ENCODE results near the gene TUBB.
"Not testable (repeated sequence)": the region's sequence is repeated elsewhere in the genome, so short reads cannot be mapped to it uniquely, and the experiment has no call there.

TUBB gene

DNA sequence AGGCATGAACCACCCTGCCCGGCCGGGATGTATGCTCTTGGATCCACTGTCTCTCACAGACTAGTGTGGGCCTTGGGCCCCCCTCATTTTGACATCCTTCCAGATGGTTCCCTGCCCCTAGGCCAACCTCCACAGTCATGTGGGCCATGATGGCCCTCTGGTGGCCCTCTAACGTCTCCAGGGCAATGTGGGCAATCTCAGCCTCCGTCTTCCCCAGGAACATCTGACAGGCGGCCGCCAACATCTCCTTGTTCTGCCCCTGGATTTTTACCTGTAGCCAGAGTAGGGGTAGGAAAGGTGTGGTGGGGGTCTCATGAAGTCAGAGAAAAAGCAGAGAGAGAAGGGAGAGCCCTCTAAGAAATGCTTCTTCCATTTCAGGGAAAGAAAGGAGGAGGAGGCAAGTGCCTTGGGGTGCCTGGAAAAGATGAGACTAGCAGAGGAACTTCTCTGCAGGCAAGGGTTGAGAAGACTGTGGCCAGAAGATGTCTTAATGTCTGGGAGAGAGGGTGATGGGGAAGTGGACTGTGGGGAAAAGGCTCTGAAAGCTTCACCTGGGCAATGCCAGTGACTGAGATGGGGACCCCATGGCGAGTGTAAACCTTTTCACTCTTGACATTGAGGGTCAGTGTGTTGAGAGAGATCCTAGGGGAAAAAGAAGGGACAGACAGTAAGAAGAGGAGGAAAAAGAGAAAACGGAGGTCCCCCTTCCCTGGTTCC lies 21.1 kb downstream of the TUBB start:
- no peak for DNase-seq (ENCODE audit: low read depth)

DNA sequence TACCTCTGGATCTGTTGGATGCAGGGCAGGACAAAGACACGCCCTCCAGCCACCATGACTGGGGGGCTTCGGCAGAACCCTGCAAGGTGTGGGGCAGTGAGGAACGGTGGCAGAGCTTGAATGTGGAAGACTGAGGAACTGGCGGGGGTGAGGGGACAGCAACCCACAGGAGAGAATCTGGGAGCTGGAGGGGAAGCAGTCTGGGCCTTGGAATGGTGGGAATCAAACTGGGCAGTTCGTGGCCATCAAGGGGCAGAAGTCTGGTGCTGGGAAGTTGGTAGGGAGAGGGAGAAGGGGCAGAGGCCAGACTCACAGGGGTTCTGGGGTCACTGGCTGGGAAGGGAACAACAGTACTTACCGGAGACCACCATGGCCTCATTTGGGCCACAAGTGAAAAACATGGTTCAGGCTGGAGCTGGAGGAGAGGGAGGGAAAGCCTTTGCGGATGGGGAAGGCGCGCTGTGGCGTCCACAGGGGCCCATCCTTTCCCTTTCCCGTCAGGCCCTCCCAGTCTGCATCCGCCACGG lies 21.7 kb downstream of the TUBB start:
- no peak for DNase-seq (ENCODE audit: low read depth)

GRCh38 chr6:30742316-30743098 lies 22.4 kb downstream of the TUBB start, which contains the start of gene FLOT1:
FLOT1 (minus strand) TSS chr6:30742687; CDS start chr6:30742189, 498 bp downstream.
- DNase-seq (ENCODE audit: low read depth): peak; percentile 89

DNA sequence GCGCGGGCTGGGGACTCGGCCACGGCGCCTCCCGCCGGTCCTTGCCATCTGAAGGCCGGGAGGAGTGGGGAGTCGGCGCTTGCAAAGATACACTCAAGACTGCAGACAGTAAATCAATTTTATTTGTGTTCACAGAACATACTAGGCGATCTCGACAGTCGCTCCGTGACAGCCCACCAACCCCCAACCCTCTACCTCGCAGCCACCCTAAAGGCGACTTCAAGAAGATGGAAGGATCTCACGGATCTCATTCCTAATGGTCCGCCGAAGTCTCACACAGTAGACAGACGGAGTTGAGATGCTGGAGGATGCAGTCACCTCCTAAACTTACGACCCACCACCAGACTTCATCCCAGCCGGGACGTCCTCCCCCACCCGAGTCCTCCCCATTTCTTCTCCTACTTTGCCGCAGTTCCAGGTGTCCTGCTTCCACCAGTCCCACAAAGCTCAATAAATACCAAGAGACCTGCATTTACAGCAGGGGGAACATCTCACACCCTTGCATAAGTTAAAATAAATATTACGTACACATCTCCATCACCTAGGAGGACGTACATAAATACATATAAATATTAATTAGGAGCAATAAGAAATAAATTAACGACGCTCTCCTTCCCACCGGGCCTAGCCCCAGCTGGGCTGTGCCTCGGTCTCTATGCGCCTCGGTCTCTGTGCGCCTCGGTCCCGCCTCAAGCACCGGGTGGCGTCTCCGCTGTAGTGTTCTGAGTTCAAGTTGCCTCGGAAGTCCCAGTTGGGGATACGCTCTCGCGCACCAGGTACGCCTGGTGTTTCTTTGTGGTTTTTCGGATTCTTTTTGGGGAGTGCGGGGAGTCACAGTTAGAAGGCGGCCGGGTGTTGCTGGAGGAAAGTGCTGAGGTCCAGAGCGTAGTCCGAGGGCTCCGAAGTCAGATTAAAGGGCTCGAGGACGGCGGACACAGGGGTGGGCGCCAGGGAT lies 23.2 kb downstream of the TUBB start:
- DNase-seq (ENCODE audit: low read depth): no peak

DNA sequence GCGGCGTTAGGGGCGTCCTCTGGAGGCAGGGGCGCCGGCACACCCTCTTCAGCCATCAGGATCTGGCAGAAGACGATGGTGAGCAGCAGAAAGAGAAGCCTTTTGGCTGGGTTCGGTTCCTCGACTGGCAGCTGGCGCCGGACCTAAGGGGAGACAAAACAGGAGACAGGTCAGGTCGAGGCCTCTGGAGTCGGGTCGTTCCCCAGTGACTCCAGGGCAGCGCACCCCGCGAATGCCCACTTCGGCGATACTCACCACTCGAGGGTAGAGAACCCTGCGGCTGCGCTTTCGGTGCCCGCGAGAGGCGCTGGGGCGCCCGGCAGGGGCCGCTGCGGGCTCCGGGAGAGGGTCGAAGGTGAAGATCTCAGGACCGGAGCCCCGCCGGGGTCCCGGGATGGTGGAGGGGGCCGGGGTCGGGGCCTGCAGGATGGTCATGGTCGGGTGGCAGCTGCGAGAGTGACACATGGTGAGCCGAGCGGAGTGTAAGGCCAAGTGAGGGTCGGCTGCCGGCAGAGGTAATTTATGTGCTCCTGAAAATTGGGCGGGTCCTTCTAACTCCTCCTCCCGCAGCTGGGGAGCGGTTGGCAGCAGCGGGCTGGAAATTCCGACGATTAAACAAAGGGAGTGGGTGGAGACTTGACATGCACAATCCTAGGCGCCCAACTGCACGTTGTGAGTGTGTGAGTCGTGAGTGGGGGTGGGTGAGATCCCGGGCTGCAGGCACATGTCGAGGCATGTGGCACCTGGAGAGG lies 24.1 kb downstream of the TUBB start, which contains the start of gene IER3:
IER3 (minus strand) TSS at position 494 of the 752 bp plus-strand sequence; CDS start at position 465, 29 bp downstream.
- DNase-seq (ENCODE audit: low read depth): peak; percentile 75

DNA sequence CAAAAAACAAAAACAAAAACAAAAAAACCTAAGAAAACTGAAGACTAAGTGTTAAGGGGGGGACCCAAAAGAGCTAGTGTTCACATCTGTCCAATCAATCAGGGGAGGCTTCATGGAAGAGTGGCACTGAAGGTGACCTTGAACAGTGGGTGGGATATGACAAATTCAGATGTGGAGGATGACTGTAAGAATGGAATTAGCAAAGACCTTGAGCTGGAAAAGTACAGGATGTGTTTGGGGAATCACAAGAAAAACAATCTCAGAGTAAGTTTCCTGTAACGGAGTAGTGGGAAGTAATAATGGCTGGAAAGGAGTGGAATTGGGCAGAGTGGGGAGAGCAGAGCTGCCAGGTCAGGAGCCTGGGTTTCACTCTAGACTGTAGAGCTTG lies 27.1 kb downstream of the TUBB start:
- no peak for DNase-seq (ENCODE audit: low read depth)

DNA sequence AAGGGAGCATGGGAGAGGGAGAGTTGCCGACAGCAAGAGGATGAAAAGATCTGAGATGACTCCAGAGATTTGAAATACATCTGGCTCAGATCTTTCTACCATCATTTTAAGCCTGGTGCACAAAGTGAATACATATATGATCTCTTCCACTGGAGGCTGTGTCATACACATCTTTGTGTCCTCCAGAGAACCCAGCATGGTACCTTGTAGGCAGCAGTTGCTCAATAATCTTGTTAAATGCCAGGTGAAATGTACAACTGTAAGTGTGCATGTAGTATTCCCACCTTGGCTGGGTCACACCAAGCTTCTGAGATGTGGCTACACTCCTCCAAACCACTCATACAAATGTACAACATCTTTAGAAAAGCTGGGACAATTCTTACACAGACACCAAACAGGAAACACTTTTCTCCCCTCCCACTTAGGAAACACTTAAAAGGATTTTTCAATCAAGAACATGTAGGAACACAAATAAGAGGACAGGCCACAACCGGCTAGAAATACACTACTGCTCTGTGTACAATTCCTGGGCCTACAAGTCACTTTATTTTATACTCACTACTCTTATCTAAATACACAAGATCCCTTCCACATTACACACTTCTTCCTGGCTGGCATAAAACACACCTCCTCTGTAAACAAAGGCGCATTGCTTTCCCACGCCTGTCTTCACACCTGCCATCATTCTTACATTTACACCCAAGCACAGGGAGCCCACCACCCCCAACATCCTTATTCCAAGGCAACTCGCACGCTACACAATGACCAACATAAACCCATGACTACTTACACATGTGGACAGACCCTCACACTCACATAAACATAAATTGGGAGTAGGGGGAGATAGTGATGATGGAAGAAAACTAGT lies 28.0 kb downstream of the TUBB start:
- DNase-seq (ENCODE audit: low read depth): no peak

DNA sequence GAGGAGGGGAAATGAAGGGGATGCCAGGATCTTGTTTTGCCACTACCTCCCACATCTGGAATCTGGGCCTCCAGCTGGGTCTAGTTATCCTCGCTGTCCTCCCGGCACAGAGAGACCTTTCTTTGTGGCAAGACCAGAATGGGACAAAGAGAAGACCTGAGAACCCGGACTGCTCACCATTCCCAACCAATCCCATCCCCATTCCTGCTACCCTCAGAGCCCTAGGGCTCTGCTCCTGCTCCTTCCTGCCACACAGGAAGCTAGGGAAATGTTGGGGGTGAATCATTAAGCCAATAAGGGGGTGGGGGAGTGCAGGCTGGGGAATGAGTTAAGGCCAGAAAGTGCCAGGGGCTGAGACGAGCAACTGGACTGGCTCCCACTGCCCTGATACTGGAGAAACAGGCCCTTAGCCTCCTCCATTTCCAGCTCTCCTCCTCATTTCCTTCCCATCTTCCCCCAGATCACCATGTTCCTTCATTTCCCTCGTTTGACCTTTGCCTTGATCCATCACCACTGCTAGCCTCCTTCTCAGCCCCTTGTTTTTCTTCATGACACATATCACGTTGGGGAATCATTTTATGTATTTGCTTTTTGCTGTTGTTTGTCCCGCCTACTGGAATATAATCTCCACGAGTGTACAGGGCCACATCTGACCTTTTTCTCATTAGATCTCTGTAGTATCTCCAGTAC lies 28.8 kb downstream of the TUBB start:
- no peak for DNase-seq (ENCODE audit: low read depth)

DNA sequence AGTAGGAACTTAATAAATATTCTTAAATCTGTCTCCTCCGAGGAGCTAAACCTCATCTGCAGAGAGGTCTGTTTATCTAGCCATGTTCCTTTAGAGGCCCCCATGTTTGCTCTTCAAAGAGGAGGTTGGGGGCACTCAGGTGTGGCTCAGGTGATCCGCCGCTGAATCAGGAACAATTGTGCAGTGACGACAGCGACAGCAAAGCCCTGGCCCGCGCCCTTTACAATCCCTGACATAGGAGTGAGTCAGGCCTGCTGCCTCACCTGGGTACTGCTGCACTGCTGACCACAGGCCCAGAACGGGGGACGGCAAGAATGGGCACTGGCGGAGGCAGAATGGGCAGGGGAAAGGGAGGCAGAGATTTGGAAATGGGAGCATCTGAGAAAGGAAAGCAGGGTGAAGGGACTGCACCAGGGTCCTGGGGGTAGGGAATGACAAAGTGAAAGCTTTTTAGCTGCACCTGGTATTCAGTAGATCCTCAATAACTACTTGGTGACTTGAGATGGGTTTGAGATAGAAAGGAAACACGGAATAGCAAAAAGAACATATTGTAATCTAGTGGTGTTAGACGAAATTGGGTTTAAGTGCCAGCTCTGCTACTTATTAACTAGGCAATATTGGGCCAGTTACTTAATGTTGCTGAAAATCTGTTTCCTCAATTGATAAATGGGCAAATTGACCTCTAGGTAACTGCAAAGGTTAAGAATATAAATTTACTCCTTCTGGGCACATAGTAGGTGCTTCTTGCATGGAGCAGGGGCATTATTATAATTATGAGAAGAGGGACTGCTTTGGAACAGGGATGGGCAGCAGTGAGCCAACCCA lies 29.6 kb downstream of the TUBB start:
- DNase-seq (ENCODE audit: low read depth): no peak

GRCh38 chr6:30750379-30750668 lies 30.2 kb downstream of the TUBB start:
- DNase-seq (ENCODE audit: low read depth): no peak

DNA sequence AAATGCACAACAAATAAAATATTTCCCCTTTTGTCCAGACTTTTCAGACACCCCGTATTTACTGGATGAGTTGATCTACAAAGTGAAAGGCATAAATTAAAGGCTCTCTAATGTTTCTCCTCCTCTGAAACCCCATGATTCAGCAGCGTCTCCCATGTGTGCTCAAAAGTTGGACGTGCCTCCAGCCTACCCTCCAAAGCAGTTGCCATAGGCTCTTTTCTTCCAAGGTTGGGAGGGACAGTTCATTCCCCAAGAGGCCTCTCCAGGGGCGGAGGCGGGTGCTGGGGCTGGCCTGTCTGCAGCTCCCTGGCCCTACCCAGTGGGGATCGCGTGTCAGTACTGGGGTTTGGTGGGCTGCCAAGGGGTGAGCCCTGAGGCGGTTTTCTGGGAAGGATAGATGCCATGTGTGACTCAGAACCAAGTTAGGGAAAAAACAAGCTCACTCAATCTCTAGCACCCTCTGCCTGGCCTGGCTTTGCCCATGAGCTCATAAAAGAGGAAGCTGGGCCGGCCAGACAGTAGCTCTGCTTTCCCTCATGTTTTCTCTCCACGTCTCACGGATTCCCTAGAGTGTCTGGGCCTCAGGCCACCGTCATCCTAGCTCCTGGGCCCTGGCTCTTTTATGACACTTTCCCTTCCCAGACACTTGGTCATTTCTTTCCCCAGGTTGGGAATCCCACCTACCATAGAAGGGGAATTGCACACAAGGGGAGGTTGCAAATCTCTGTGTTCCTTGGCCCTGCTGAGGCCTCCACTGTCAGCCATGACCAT lies 32.2 kb downstream of the TUBB start:
- DNase-seq (ENCODE audit: low read depth): no peak

DNA sequence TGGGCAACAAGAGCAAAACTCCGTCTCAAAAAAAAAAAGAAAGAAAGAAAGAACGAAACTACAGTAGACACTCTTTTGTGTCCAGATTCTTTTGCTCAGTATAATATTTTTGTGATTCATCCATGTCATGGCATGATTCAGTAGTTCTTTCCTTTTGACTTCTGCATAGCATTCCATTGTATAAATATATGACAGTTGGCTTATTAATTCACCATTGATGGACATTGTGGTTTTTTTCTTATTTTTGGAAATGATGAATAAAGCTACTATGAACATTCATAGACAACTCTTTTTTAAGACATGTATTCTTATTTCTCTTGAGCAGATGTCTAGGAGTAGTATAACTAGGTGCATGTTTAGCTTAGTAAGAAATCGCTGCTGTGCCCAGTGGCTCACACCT lies 34.5 kb downstream of the TUBB start:
- DNase-seq (ENCODE audit: low read depth): no peak

GRCh38 chr6:30756405-30757003 lies 36.4 kb downstream of the TUBB start:
- DNase-seq (ENCODE audit: low read depth): not testable (repeated sequence)

DNA sequence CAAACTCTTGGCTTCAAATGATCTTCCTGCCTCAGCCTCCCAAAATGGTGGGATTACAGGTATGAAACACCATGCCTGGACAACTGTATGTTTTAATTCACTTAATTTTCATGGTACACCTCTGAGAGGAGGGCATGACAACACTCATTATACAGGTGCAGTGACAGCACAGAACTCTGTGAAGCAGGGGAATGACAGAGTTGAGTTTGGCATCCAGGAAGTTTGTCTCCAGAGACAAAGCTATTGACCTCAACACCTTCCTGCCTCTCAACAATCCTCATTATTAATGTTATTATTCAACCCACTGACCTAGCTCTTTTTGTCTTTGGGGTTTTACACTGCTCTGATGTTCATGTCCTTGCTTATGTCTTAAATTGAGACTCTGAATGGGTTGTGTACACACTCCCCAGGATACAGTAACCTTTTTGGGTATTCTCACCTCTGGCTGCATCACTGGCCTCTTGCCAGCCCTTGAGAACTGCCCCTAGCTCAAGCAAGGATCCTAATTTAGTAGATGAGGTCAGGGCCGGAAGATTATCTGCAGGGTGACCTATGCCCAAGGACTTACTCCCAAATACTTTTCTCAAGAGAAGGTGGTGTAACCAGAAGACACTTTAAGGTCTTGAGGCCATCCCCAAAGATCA lies 37.2 kb downstream of the TUBB start:
- no peak for DNase-seq (ENCODE audit: low read depth)

DNA sequence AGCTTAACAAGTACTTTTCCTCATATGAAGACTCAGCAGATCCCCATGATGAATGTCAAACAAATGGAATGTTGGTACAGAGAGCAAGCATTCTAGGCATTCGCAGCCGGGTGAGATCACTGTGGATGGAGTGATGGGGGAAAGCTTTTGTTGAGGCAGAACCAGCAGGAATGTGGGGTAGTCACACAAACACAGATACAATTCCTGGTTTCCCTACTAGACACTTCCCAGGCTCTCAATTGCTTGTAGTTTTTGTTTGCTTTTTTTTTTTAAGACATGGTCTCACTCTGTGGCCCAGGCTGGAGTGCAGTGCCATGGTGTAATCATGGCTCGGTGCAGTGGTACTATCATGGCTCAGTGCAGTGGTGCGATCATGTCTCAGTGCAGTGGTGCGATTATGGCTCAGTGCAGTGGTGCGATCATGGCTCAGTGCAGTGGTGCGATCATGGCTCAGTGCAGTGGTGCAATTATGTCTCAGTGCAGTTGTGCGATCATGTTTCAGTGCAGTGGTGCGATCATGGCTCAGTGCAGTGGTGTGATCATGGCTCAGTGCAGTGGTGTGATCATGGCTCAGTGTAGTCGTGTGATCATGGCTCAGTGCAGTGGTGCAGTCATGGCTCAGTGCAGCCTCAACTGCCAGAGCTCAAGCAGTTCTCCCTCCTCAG lies 39.6 kb downstream of the TUBB start:
- DNase-seq (ENCODE audit: low read depth): no peak

DNA sequence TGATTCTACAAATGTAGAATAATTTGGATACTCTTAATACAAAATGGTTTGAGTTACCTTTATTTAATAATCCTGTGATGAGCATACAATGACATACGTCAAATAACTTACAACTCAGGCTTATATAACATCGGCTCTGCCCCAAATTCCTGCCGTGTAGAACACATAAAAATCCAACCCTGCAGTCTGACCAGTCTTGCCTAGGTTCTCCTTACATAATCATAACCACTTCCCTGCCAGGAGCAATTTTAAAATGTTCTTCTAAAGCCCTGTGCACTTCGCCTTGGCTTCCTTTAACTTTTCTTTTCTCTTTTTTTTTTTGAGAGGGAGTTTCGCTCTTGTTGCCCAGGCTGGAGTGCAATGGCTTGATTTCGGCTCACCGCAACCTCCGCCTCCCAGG lies 40.4 kb downstream of the TUBB start:
- no peak for DNase-seq (ENCODE audit: low read depth)
